Natural killer cell treated with Interleukin-12 subunit alpha and Interleukin-12 subunit beta and Interleukin-15 and Interleukin-18, amount 100 ng/mL, for 72 hours (primary cell): ENCODE measurements around the gene ARNT2. TPM values are rescaled to one million over a fixed set of nuclear protein-coding genes. Genes with fewer than 3 reads are reported as not detected.

Source experiments
- ATAC-seq, 2 donors: fragments of 150-1000 bp; cut with Tn5 transposase in 1 of 2; sonication (Bioruptor Pico), chemical (Tn5 transposase) in 1 of 2; 2 replicates each; pipeline ENCODE4 v1.10.0; 2021
- DNase-seq: peaks from one replicate; pipeline ENCODE4 v3.0.0; 2022; ENCODE audit warnings: low spot score
- H3K27ac Mint-ChIP-seq, 2 donors: 1 replicate in 1 of 2; 2 replicates in 1 of 2; pipeline ENCODE4 v1.8.0; 2022; ENCODE audit warnings: mixed read lengths in 2 of 2, mild to moderate bottlenecking in 1 of 2, moderate library complexity in 1 of 2
- H3K27me3 Mint-ChIP-seq, 2 donors: 1 replicate in 1 of 2; 2 replicates in 1 of 2; pipeline ENCODE4 v1.8.0; 2022; ENCODE audit warnings: mixed read lengths in 2 of 2
- H3K36me3 Mint-ChIP-seq: one replicate; pipeline ENCODE4 v1.8.0; 2022; ENCODE audit warnings: mixed read lengths
- H3K4me1 Mint-ChIP-seq, 2 donors: 1 replicate in 1 of 2; 2 replicates in 1 of 2; pipeline ENCODE4 v1.8.0; 2022; ENCODE audit warnings: low read depth in 2 of 2, mixed read lengths in 2 of 2, mild to moderate bottlenecking in 1 of 2
- H3K4me3 Mint-ChIP-seq: one replicate; pipeline ENCODE4 v1.8.0; 2022; ENCODE audit warnings: mixed read lengths
- H3K9me3 Mint-ChIP-seq: 2 replicates; pipeline ENCODE4 v1.8.0; 2022; ENCODE audit warnings: mixed read lengths
- total RNA-seq, 2 donors: library from RNA; stranded (reverse); gene quantifications; one replicate each; pipeline ENCODE4 v1.2.3, GENCODE V29; 2022

Gene ARNT2
- total RNA-seq, 2 donors from 2014 or later = not detected

- peaks cover 15 to 30% of the 10 kb centered on the region in 2 donors for H3K27me3 Mint-ChIP-seq
- peaks cover 0 to 9% of the 10 kb centered on the region in 2 donors for H3K4me1 Mint-ChIP-seq
- ATAC-seq (no peak), DNase-seq (no peak)
- H3K36me3 Mint-ChIP-seq = no peaks in the 10 kb centered on the region
- no peak overlapping the region for H3K27ac Mint-ChIP-seq
- no peak overlapping the region for H3K4me3 Mint-ChIP-seq
- no peaks in the 10 kb centered on the region for H3K9me3 Mint-ChIP-seq
Measured at GRCh38 chr15:80440024-80440423, 35.8 kb downstream of the ARNT2 start.

- no peaks in the 10 kb centered on the region for H3K9me3 Mint-ChIP-seq
- DNase-seq (no peak), ATAC-seq (no peak)
- peaks cover 15 to 30% of the 10 kb centered on the region in 2 donors for H3K27me3 Mint-ChIP-seq
- no peak overlapping the region for H3K4me3 Mint-ChIP-seq
- no peak overlapping the region for H3K27ac Mint-ChIP-seq
- H3K4me1 Mint-ChIP-seq = peaks cover 0 to 9% of the 10 kb centered on the region in 2 donors
- H3K36me3 Mint-ChIP-seq = no peaks in the 10 kb centered on the region
Measured at GRCh38 chr15:80441041-80441440, 36.9 kb downstream of the ARNT2 start.

- ATAC-seq (no peak), DNase-seq (no peak)
- Mint-ChIP-seq H3K9me3 (no peaks in the 10 kb centered on the region), H3K27ac (no peak overlapping the region), H3K27me3 (peaks cover 15 to 30% of the 10 kb centered on the region in 2 donors), H3K4me3 (no peak overlapping the region), H3K36me3 (no peaks in the 10 kb centered on the region), H3K4me1 (peaks cover 0 to 7% of the 10 kb centered on the region in 2 donors)
Measured at GRCh38 chr15:80441714-80442113, 37.5 kb downstream of the ARNT2 start.

- ATAC-seq = no peak
- no peak overlapping the region for H3K4me3 Mint-ChIP-seq
- no peak for DNase-seq
- H3K27me3 Mint-ChIP-seq = peaks cover 6 to 18% of the 10 kb centered on the region in 2 donors
- no peaks in the 10 kb centered on the region for H3K4me1 Mint-ChIP-seq
- H3K27ac Mint-ChIP-seq = no peak overlapping the region
- no peaks in the 10 kb centered on the region for H3K36me3 Mint-ChIP-seq
- no peaks in the 10 kb centered on the region for H3K9me3 Mint-ChIP-seq
Measured at GRCh38 chr15:80442728-80443403, 38.7 kb downstream of the ARNT2 start.

- ATAC-seq = peak; percentile 11 to 17
- Mint-ChIP-seq H3K36me3 (no peaks in the 10 kb centered on the region), H3K4me1 (no peaks in the 10 kb centered on the region), H3K27me3 (peaks cover 6 to 16% of the 10 kb centered on the region in 2 donors), H3K27ac (no peak overlapping the region), H3K9me3 (no peaks in the 10 kb centered on the region), H3K4me3 (no peak overlapping the region)
- no peak for DNase-seq
Measured at GRCh38 chr15:80444680-80445251, 40.6 kb downstream of the ARNT2 start.

GRCh38 chr15:80445300-80446041 lies 41.3 kb downstream of the ARNT2 start:
- H3K9me3 Mint-ChIP-seq = no peaks in the 10 kb centered on the region
- H3K4me3 Mint-ChIP-seq = no peak overlapping the region
- H3K27ac Mint-ChIP-seq = no peak overlapping the region
- no peaks in the 10 kb centered on the region for H3K36me3 Mint-ChIP-seq
- H3K4me1 Mint-ChIP-seq = no peaks in the 10 kb centered on the region
- ATAC-seq = peak; percentile 6 to 46
- DNase-seq = no peak
- peaks cover 6 to 11% of the 10 kb centered on the region in 2 donors for H3K27me3 Mint-ChIP-seq

GRCh38 chr15:80447077-80447476 lies 42.9 kb downstream of the ARNT2 start:
- H3K27ac Mint-ChIP-seq = no peak overlapping the region
- no peak for ATAC-seq
- H3K27me3 Mint-ChIP-seq = peaks cover 0 to 13% of the 10 kb centered on the region in 2 donors
- no peaks in the 10 kb centered on the region for H3K4me1 Mint-ChIP-seq
- DNase-seq = no peak
- no peaks in the 10 kb centered on the region for H3K9me3 Mint-ChIP-seq
- no peak overlapping the region for H3K4me3 Mint-ChIP-seq
- H3K36me3 Mint-ChIP-seq = no peaks in the 10 kb centered on the region

- H3K4me1 Mint-ChIP-seq = no peaks in the 10 kb centered on the region
- H3K9me3 Mint-ChIP-seq = no peaks in the 10 kb centered on the region
- no peak overlapping the region for H3K4me3 Mint-ChIP-seq
- no peak for ATAC-seq
- H3K27ac Mint-ChIP-seq = no peak overlapping the region
- peaks cover 0 to 19% of the 10 kb centered on the region in 2 donors for H3K27me3 Mint-ChIP-seq
- no peaks in the 10 kb centered on the region for H3K36me3 Mint-ChIP-seq
- DNase-seq = no peak
Measured at GRCh38 chr15:80449825-80450224, 45.6 kb downstream of the ARNT2 start.

GRCh38 chr15:80450811-80451321 lies 46.7 kb downstream of the ARNT2 start:
- Mint-ChIP-seq H3K27me3 (peaks cover 0 to 19% of the 10 kb centered on the region in 2 donors), H3K9me3 (no peaks in the 10 kb centered on the region), H3K4me1 (no peaks in the 10 kb centered on the region), H3K4me3 (no peak overlapping the region), H3K36me3 (no peaks in the 10 kb centered on the region), H3K27ac (no peak overlapping the region)
- DNase-seq (no peak), ATAC-seq (no peak)

GRCh38 chr15:80452166-80452565 lies 48.0 kb downstream of the ARNT2 start:
- Mint-ChIP-seq H3K9me3 (no peaks in the 10 kb centered on the region), H3K4me1 (no peaks in the 10 kb centered on the region), H3K27me3 (peaks cover 1 to 21% of the 10 kb centered on the region in 2 donors), H3K36me3 (no peaks in the 10 kb centered on the region), H3K4me3 (no peak overlapping the region), H3K27ac (no peak overlapping the region)
- no peak for DNase-seq
- ATAC-seq = no peak

- Mint-ChIP-seq H3K36me3 (no peaks in the 10 kb centered on the region), H3K27ac (no peak overlapping the region), H3K4me3 (no peak overlapping the region), H3K4me1 (no peaks in the 10 kb centered on the region), H3K27me3 (peaks cover 3 to 32% of the 10 kb centered on the region in 2 donors), H3K9me3 (no peaks in the 10 kb centered on the region)
- ATAC-seq = no peak
- DNase-seq = no peak
Measured at GRCh38 chr15:80455051-80455648, 51.0 kb downstream of the ARNT2 start.

GRCh38 chr15:80455668-80456442 lies 51.7 kb downstream of the ARNT2 start:
- peak; percentile 57 to 64 for ATAC-seq
- peak; percentile 74 for DNase-seq
- Mint-ChIP-seq H3K27ac (no peak overlapping the region), H3K4me1 (no peaks in the 10 kb centered on the region), H3K27me3 (peaks cover 3 to 31% of the 10 kb centered on the region in 2 donors), H3K9me3 (no peaks in the 10 kb centered on the region), H3K4me3 (no peak overlapping the region), H3K36me3 (no peaks in the 10 kb centered on the region)
